AG09309 (cell line): ENCODE measurements around the gene QRICH2.

Experiments used
- DNase-seq: peaks from one replicate; pipeline ENCODE4 v3.0.0-alpha.2; 2010; ENCODE audit warnings: low read depth
- H3K4me3 ChIP-seq: 2 replicates; pipeline ENCODE4 v1.5.1; 2011; ENCODE audit warnings: mild to moderate bottlenecking, low read depth, low read length, moderate library complexity; ENCODE audit not compliant: control insufficient read depth
- TF ChIP-seq, protein P1 (sequence below): IDR thresholded peaks from 2 replicates; pipeline ENCODE4 v1.5.1; 2011; ENCODE audit warnings: mild to moderate bottlenecking, low read depth, low read length, inconsistent platforms; ENCODE audit not compliant: insufficient read depth, control insufficient read depth; ENCODE audit errors: missing control alignments

Gene QRICH2

GRCh38 chr17:76239538-76240274, 68.4 kb downstream of the QRICH2 start:
- TF ChIP-seq, protein P1, sequence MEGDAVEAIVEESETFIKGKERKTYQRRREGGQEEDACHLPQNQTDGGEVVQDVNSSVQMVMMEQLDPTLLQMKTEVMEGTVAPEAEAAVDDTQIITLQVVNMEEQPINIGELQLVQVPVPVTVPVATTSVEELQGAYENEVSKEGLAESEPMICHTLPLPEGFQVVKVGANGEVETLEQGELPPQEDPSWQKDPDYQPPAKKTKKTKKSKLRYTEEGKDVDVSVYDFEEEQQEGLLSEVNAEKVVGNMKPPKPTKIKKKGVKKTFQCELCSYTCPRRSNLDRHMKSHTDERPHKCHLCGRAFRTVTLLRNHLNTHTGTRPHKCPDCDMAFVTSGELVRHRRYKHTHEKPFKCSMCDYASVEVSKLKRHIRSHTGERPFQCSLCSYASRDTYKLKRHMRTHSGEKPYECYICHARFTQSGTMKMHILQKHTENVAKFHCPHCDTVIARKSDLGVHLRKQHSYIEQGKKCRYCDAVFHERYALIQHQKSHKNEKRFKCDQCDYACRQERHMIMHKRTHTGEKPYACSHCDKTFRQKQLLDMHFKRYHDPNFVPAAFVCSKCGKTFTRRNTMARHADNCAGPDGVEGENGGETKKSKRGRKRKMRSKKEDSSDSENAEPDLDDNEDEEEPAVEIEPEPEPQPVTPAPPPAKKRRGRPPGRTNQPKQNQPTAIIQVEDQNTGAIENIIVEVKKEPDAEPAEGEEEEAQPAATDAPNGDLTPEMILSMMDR: no peak
- peak overlapping the region; percentile 1; the same call in 1 of the 2 replicates for H3K4me3 ChIP-seq
- DNase-seq: no peak

GRCh38 chr17:76238847-76239537, 69.1 kb downstream of the QRICH2 start:
- H3K4me3 ChIP-seq: no peak overlapping the region
- TF ChIP-seq, protein P1: no peak
- no peak for DNase-seq

DNA sequence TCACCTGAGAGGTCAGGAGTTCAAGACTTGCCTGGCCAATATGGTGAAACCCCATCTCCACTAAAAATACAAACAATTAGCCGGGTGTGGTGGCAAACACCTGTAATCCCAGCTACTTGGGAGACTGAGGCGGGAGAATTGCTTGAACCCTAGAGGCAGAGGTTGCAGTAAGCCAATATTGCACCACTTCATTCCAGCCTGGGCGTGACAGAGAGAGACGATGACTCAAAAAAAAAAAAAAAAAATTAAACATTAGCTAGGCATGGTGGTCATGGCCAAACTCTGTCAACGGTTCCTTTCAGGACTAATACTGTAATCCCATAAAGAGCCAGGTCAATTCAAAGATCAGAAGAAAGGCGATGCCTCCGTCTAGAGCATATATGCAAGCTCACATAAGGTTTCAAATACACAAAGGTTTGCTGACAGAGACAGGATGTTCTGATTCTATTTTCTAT, 70.2 kb downstream of the QRICH2 start:
- DNase-seq: no peak
- H3K4me3 ChIP-seq: no peak overlapping the region
- TF ChIP-seq, protein P1: no peak

- no peak for DNase-seq
- TF ChIP-seq, protein P1: no peak
- no peak overlapping the region for H3K4me3 ChIP-seq
These were observed 71.5 kb downstream of the QRICH2 start for GRCh38 chr17:76236603-76237002.

DNA sequence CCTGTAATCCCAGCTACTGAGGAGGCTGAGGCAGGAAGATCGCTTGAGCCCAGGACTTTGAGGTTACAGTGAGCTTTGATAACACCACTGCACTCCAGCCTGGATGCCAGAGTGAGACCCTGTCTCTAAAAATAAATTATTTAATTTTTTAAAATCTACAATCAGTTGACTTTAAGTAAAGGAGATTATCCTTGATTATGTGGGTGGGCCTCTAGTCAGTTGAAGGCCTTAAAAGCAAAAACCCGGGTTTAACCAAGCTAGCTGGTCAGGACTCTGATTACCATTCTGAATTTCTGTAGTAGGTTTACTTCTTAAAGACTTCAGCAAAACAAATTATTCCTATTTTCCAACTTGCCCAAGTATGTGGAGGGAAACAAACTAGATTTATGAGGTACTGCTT, 72.2 kb downstream of the QRICH2 start:
- H3K4me3 ChIP-seq: no peak overlapping the region
- TF ChIP-seq, protein P1: no peak
- DNase-seq: no peak

DNA sequence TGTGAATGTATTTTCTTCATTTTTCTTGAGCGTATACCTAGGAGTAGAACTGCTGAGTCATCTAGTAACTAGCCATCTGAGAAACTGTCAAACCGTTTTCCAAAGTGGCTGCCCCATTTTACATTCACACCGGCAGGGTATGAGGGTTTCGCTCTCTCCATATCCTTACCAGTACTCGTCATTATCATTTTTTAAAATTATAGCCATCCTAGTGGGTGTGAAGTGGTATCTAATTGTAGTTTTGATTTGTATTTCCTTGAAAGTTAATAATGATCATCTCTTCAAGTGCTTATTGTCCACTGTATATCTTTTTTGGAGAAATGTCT, 73.8 kb downstream of the QRICH2 start:
- TF ChIP-seq, protein P1: no peak
- no peak overlapping the region for H3K4me3 ChIP-seq
- DNase-seq: no peak
